WTC11 (cell line): ENCODE results near the gene SIGLEC11. TPM values are rescaled to one million over a fixed set of nuclear protein-coding genes. Genes with fewer than 3 reads are reported as not detected.
A peak's percentile ranks its signal among the peaks of the same experiment; 100 is the strongest.

Experiments
- ATAC-seq: fragments of 200-7000 bp; cut with Tn5 transposase; 2 replicates; pipeline ENCODE4 v1.10.0; 2021; ENCODE audit warnings: mild to moderate bottlenecking, moderate library complexity
- CTCF ChIA-PET: fragments of 300-600 bp; sonication (Branson Sonifier 250); formaldehyde crosslinking; loops from one replicate; lab custom pipeline; 2021; ENCODE audit warnings: antibody characterized with exemption; lab: Charles Lee
- POLR2A ChIA-PET: fragments of 350-600 bp; sonication (Branson Sonifier 250); formaldehyde crosslinking; loops from one replicate; lab custom pipeline; 2021; ENCODE audit warnings: antibody characterized with exemption; lab: Charles Lee
- DNase-seq: peaks from one replicate; pipeline ENCODE4 v3.0.0; 2021; ENCODE audit warnings: low spot score
- H3K27ac Mint-ChIP-seq: 2 replicates; pipeline ENCODE4 v1.8.0; 2021; ENCODE audit warnings: mixed read lengths
- H3K27me3 Mint-ChIP-seq: 2 replicates; pipeline ENCODE4 v1.8.0; 2021; ENCODE audit warnings: low read depth, mild to moderate bottlenecking, moderate library complexity, mixed read lengths
- H3K36me3 Mint-ChIP-seq: 2 replicates; pipeline ENCODE4 v1.8.0; 2021; ENCODE audit warnings: mixed read lengths
- H3K4me1 Mint-ChIP-seq: 2 replicates; pipeline ENCODE4 v1.8.0; 2022; ENCODE audit warnings: mixed read lengths
- H3K4me3 Mint-ChIP-seq: 2 replicates; pipeline ENCODE4 v1.8.0; 2021; ENCODE audit warnings: mild to moderate bottlenecking, moderate library complexity, mixed read lengths
- H3K9me3 Mint-ChIP-seq: 2 replicates; pipeline ENCODE4 v1.8.0; 2021; ENCODE audit warnings: mixed read lengths
- ATF1 ChIP-seq: sonication (generic); formaldehyde crosslinking; IDR thresholded peaks from 2 replicates; pipeline ENCODE4 v1.8.1; 2023; ENCODE audit warnings: mild to moderate bottlenecking, moderate library complexity, missing genetic modification reagents
- CREB1 ChIP-seq: sonication (generic); formaldehyde crosslinking; IDR thresholded peaks from 2 replicates; pipeline ENCODE4 v1.8.0; 2023; ENCODE audit warnings: mild to moderate bottlenecking, missing genetic modification reagents
- FOXJ3 ChIP-seq: sonication (generic); formaldehyde crosslinking; IDR thresholded peaks from 2 replicates; pipeline ENCODE4 v1.9.0; 2021; ENCODE audit warnings: missing genetic modification reagents, mild to moderate bottlenecking, borderline replicate concordance
- FOXP1 ChIP-seq: sonication (generic); formaldehyde crosslinking; IDR thresholded peaks from 2 replicates; pipeline ENCODE4 v1.8.0; 2022; ENCODE audit warnings: missing genetic modification reagents, mild to moderate bottlenecking, moderate library complexity, borderline replicate concordance
- GTF2I ChIP-seq: fragments of 250-450 bp; sonication (Bioruptor Pico); conservative IDR thresholded peaks from 2 replicates; pipeline ENCODE4 v1.4.0; 2021; ENCODE audit warnings: mild to moderate bottlenecking
- HMGA2 ChIP-seq: fragments of 250-450 bp; sonication (Bioruptor Pico); IDR thresholded peaks from 2 replicates; pipeline ENCODE4 v1.4.0; 2021; ENCODE audit warnings: mild to moderate bottlenecking, moderate library complexity
- IRF2 ChIP-seq: sonication (generic); formaldehyde crosslinking; IDR thresholded peaks from 2 replicates; pipeline ENCODE4 v1.8.0; 2022; ENCODE audit warnings: low read depth, missing genetic modification reagents, borderline replicate concordance
- JAZF1 ChIP-seq: fragments of 250-450 bp; sonication (Bioruptor Pico); IDR thresholded peaks from 2 replicates; pipeline ENCODE4 v1.9.0; 2021; ENCODE audit warnings: moderate library complexity, mild to moderate bottlenecking, inconsistent platforms
- MYBL2 ChIP-seq: sonication (generic); formaldehyde crosslinking; IDR thresholded peaks from 2 replicates; pipeline ENCODE4 v1.8.1; 2023; ENCODE audit warnings: mild to moderate bottlenecking, moderate library complexity, missing genetic modification reagents
- NFE2L1 ChIP-seq: sonication (generic); formaldehyde crosslinking; IDR thresholded peaks from 2 replicates; pipeline ENCODE4 v1.8.1; 2023; ENCODE audit warnings: missing genetic modification reagents
- NR1H2 ChIP-seq: sonication (generic); formaldehyde crosslinking; IDR thresholded peaks from 2 replicates; pipeline ENCODE4 v1.9.0; 2021; ENCODE audit warnings: mild to moderate bottlenecking, moderate library complexity, missing genetic modification reagents
- NR2C2 ChIP-seq: sonication (generic); formaldehyde crosslinking; IDR thresholded peaks from 2 replicates; pipeline ENCODE4 v1.8.0; 2022; ENCODE audit warnings: mild to moderate bottlenecking, missing genetic modification reagents
- PRRX2 ChIP-seq: fragments of 250-450 bp; sonication (Bioruptor Pico); IDR thresholded peaks from 2 replicates; pipeline ENCODE4 v1.8.0; 2021; ENCODE audit warnings: mild to moderate bottlenecking
- TCF7 ChIP-seq: sonication (generic); formaldehyde crosslinking; IDR thresholded peaks from 2 replicates; pipeline ENCODE4 v1.8.0; 2022; ENCODE audit warnings: mild to moderate bottlenecking, low read depth, missing genetic modification reagents, moderate library complexity
- ZNF138 ChIP-seq: sonication (generic); formaldehyde crosslinking; conservative IDR thresholded peaks from 2 replicates; pipeline ENCODE4 v1.8.1; 2022; ENCODE audit warnings: mild to moderate bottlenecking, moderate library complexity, missing genetic modification reagents
- ZNF232 ChIP-seq: sonication (generic); formaldehyde crosslinking; IDR thresholded peaks from 2 replicates; pipeline ENCODE4 v1.8.0; 2022; ENCODE audit warnings: mild to moderate bottlenecking, missing genetic modification reagents
- ZNF671 ChIP-seq: fragments of 250-450 bp; sonication (Bioruptor Pico); IDR thresholded peaks from 2 replicates; pipeline ENCODE4 v1.8.0; 2021; ENCODE audit warnings: mild to moderate bottlenecking
- total RNA-seq: library from RNA; stranded (reverse); gene quantifications from 3 replicates; pipeline ENCODE4 v1.2.3, GENCODE V29; 2021
- TF ChIP-seq, protein P1 (sequence below): sonication (generic); formaldehyde crosslinking; IDR thresholded peaks from 2 replicates; pipeline ENCODE4 v1.8.0; 2023; ENCODE audit warnings: missing genetic modification reagents, mild to moderate bottlenecking, borderline replicate concordance
- TF ChIP-seq, protein P2 (sequence below): sonication (generic); formaldehyde crosslinking; IDR thresholded peaks from 2 replicates; pipeline ENCODE4 v1.8.0; 2022; ENCODE audit warnings: mild to moderate bottlenecking, missing genetic modification reagents
- TF ChIP-seq, protein P3 (sequence below): sonication (generic); formaldehyde crosslinking; IDR thresholded peaks from 2 replicates; pipeline ENCODE4 v1.8.1; 2022; ENCODE audit warnings: mild to moderate bottlenecking, moderate library complexity, missing genetic modification reagents
- TF ChIP-seq, protein P4 (sequence below): fragments of 250-450 bp; sonication (Bioruptor Pico); IDR thresholded peaks from 2 replicates; pipeline ENCODE4 v1.9.0; 2021; ENCODE audit warnings: moderate library complexity, mild to moderate bottlenecking, inconsistent platforms, borderline replicate concordance

The SIGLEC11 gene
- total RNA-seq, 1 experiment from 2014 or later = not detected

DNA sequence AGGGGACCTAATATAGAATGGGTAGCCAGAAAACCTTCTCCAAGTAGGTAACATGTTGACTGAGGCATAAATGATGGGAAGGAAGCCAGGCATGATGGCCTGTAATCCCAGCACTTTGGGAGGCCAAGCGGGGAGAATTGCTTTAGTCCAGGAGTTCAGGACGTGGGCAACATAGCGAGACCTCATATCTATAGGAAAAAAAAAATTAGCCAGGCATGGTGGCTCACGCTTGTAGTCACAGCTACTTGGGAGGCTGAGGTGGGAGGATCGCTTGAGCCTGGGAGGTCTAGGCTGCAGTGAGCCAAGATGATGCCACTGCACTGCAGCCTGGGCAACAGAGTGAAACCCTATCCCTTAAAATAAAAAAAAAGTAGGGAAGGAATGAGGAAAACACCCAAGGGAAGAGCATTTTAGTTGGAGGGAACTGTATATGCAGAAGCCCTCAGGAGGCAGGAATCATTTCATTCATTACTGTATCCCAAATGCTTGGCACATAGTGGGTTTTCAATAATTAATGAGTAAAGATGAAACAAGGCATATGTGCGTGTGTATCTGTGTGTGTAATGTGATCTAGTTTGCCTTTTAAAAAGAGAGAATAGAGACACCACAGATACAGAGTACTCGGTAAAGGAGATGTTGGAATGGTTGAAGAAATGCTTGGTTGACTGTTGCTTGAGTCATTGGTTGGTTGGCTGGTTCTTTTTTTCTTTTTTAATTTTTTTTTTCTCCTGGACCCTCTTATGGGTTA, 29.5 kb downstream of the SIGLEC11 start:
- ChIA-PET POLR2A (no interaction called here), CTCF (no interaction called here)
- peaks cover 16% of the 10 kb centered on the region for H3K36me3 Mint-ChIP-seq
- no peak overlapping the region for H3K27ac Mint-ChIP-seq
- ATAC-seq = no peak
- TF ChIP-seq NFE2L1 (CRISPR knock-in tag) (no peak), CREB1 (CRISPR knock-in tag) (no peak), TCF7 (CRISPR knock-in tag) (no peak)
- TF ChIP-seq, all 79 proteins: peak for 0
- no peak for DNase-seq
- Mint-ChIP-seq H3K4me1 (peaks cover 21% of the 10 kb centered on the region), H3K4me3 (no peak overlapping the region), H3K27me3 (peaks cover 4% of the 10 kb centered on the region), H3K9me3 (no peaks in the 10 kb centered on the region)

DNA sequence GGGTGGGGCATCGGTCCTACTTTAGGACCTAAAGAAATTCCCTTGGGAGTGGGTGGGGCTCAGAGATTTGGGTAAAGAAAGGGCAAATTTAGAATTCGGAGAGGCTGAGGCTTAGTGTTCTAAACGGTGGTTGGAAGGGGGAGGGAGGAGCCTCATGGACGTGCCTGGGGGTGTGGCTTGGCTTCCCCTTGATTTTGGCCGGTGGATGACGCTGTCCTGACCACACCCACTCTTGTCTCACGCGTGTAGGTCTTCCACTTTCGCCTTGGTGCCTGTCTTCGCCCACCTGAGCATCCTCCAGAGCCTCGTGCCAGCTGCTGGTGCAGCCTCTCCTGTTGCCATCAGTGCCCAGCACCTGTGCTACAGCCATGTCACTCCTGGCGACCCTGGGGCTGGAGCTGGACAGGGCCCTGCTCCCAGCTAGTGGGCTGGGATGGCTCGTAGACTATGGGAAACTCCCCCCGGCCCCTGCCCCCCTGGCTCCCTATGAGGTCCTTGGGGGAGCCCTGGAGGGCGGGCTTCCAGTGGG, 30.4 kb downstream of the SIGLEC11 start:
- ChIA-PET CTCF (interaction anchor here (0.6 to 1.8 kb wide), 7 partner anchors 9 to 384 kb away, joined by 3 to 11 read pairs (median 4); no protein-coding TSS in a partner anchor), POLR2A (interaction anchor here (0.8 to 2.2 kb wide), 7 partner anchors 9 to 120 kb away, joined by 3 to 11 read pairs (median 4); partner anchors contain the start of genes AKT1S1 and TBC1D17)
- peaks cover 4% of the 10 kb centered on the region; the same call in 1 of the 2 replicates for H3K27me3 Mint-ChIP-seq
- H3K27ac Mint-ChIP-seq = peak overlapping the region; percentile 99
- peak overlapping the region; percentile 99 for H3K4me3 Mint-ChIP-seq
- H3K4me1 Mint-ChIP-seq = peaks cover 21% of the 10 kb centered on the region
- no peaks in the 10 kb centered on the region for H3K9me3 Mint-ChIP-seq
- peak; percentile 51; the same call in 1 of the 2 replicates for TF ChIP-seq FOXP1
- no peak for TF ChIP-seq NR2C2
- H3K36me3 Mint-ChIP-seq = peaks cover 21% of the 10 kb centered on the region
- DNase-seq (peak; percentile 68), ATAC-seq (peak; percentile 12)

DNA sequence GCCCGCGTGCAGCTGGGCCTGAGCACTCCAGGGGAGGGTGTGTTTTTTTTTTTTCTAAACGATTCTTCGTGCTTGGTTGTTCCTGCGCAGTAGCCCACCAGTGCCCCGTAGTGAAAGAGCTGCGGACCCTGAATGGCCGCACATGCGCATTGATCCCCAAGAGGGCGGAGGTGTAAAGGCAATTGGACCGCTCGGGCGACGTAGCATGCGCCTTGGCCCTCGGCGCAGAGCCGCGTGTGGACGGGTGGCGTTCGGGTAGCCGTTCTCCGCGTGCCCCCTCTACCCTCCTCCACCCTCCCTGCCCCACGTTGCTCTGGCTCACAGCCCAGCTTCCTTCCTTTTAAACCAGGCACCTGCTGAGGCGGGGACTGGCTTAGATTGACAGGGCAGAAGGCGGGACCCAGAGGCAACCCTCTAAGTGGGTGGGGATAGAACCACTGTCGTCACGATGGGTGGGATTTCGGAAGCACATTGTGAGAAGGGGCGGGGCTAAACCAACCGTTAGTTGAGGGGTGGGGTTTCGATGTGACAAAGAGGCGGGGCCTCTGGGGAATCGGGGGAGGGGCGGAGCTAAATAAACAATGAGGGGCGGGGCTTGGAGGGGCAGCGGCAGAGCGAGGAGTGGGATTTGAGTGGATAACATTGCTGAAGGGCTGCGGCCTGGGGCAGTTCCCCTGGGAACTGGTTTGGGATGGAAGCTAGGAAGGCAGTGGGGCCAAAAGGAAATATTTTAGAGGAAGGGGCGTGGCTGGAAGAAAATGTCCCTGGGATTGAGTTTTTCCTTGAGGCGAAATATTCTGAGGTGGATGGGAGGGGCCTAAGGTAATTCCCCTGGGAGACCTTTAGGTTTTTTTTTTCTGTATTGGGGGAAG, 31.1 kb downstream of the SIGLEC11 start:
- peak overlapping the region; percentile 99 for H3K27ac Mint-ChIP-seq
- no peaks in the 10 kb centered on the region for H3K9me3 Mint-ChIP-seq
- H3K36me3 Mint-ChIP-seq = peaks cover 24% of the 10 kb centered on the region
- DNase-seq (peak; percentile 97), ATAC-seq (peak; percentile 87)
- H3K27me3 Mint-ChIP-seq = peaks cover 4% of the 10 kb centered on the region; the same call in 1 of the 2 replicates
- CTCF ChIA-PET = interaction anchor here (0.6 to 1.8 kb wide), 14 partner anchors 8 to 403 kb away, joined by 3 to 11 read pairs (median 4); partner anchors contain the start of gene VRK3
- POLR2A ChIA-PET = interaction anchor here (0.6 to 2.2 kb wide), 15 partner anchors 8 to 403 kb away, joined by 3 to 11 read pairs (median 4); partner anchors contain the start of genes AKT1S1 and TBC1D17
- H3K4me3 Mint-ChIP-seq = peak overlapping the region; percentile 99
- H3K4me1 Mint-ChIP-seq = peaks cover 25% of the 10 kb centered on the region
- TF ChIP-seq HMGA2 (CRISPR knock-in tag) (no peak), GTF2I (CRISPR knock-in tag) (no peak), FOXJ3 (CRISPR knock-in tag) (no peak), ZNF671 (peak; percentile 39; the same call in 1 of the 2 replicates), ZNF138 (CRISPR knock-in tag) (no peak), JAZF1 (CRISPR knock-in tag) (no peak), NR2C2 (no peak), MYBL2 (peak; percentile 83), NR1H2 (no peak; the same call in 1 of the 2 replicates), IRF2 (CRISPR knock-in tag) (no peak), PRRX2 (CRISPR knock-in tag) (peak; percentile 78), ZNF232 (CRISPR knock-in tag) (0 out of 2 replicates have a peak, but pooled peaks have one; percentile 23), ATF1 (CRISPR knock-in tag) (no peak)
- TF ChIP-seq, protein P1, sequence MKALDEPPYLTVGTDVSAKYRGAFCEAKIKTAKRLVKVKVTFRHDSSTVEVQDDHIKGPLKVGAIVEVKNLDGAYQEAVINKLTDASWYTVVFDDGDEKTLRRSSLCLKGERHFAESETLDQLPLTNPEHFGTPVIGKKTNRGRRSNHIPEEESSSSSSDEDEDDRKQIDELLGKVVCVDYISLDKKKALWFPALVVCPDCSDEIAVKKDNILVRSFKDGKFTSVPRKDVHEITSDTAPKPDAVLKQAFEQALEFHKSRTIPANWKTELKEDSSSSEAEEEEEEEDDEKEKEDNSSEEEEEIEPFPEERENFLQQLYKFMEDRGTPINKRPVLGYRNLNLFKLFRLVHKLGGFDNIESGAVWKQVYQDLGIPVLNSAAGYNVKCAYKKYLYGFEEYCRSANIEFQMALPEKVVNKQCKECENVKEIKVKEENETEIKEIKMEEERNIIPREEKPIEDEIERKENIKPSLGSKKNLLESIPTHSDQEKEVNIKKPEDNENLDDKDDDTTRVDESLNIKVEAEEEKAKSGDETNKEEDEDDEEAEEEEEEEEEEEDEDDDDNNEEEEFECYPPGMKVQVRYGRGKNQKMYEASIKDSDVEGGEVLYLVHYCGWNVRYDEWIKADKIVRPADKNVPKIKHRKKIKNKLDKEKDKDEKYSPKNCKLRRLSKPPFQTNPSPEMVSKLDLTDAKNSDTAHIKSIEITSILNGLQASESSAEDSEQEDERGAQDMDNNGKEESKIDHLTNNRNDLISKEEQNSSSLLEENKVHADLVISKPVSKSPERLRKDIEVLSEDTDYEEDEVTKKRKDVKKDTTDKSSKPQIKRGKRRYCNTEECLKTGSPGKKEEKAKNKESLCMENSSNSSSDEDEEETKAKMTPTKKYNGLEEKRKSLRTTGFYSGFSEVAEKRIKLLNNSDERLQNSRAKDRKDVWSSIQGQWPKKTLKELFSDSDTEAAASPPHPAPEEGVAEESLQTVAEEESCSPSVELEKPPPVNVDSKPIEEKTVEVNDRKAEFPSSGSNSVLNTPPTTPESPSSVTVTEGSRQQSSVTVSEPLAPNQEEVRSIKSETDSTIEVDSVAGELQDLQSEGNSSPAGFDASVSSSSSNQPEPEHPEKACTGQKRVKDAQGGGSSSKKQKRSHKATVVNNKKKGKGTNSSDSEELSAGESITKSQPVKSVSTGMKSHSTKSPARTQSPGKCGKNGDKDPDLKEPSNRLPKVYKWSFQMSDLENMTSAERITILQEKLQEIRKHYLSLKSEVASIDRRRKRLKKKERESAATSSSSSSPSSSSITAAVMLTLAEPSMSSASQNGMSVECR (CRISPR knock-in tag) = no peak
- TF ChIP-seq, protein P2, sequence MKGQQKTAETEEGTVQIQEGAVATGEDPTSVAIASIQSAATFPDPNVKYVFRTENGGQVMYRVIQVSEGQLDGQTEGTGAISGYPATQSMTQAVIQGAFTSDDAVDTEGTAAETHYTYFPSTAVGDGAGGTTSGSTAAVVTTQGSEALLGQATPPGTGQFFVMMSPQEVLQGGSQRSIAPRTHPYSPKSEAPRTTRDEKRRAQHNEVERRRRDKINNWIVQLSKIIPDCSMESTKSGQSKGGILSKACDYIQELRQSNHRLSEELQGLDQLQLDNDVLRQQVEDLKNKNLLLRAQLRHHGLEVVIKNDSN = no peak
- TF ChIP-seq, protein P3, sequence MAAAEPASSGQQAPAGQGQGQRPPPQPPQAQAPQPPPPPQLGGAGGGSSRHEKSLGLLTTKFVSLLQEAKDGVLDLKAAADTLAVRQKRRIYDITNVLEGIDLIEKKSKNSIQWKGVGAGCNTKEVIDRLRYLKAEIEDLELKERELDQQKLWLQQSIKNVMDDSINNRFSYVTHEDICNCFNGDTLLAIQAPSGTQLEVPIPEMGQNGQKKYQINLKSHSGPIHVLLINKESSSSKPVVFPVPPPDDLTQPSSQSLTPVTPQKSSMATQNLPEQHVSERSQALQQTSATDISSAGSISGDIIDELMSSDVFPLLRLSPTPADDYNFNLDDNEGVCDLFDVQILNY = no peak
- TF ChIP-seq, protein P4, sequence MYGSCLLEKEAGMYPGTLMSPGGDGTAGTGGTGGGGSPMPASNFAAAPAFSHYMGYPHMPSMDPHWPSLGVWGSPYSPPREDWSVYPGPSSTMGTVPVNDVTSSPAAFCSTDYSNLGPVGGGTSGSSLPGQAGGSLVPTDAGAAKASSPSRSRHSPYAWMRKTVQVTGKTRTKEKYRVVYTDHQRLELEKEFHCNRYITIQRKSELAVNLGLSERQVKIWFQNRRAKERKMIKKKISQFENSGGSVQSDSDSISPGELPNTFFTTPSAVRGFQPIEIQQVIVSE (CRISPR knock-in tag) = 0 out of 2 replicates have a peak, but pooled peaks have one; percentile 16
